Measurements from ENCODE around the gene CCDC28A. TPM values are rescaled to one million over a fixed set of nuclear protein-coding genes. Genes with fewer than 3 reads are reported as not detected.
A peak's percentile ranks its signal among the peaks of the same experiment; 100 is the strongest.

The CCDC28A gene
- total RNA-seq (10 to 100 TPM; 15.1 to 30.8 TPM), polyA plus RNA-seq (10 to 100 TPM; 21.4 to 27.6 TPM)
- long read RNA-seq, donor 1, transcript CCDC28A-202 (6 exons, 1,505 nt), result major isoform, 5 of 10 reads
- long read RNA-seq, donor 1, partial matches to known transcripts, result 0 of 10 reads
- long read RNA-seq, donor 1, other reads (novel, unspliced or antisense), result 5 of 10 reads
- long read RNA-seq, donor 2, partial matches to known transcripts, result 0 of 1 reads
- long read RNA-seq, donor 2, other reads (novel, unspliced or antisense), result 0 of 1 reads
- long read RNA-seq, donor 3, partial matches to known transcripts, result 0 of 2 reads
- long read RNA-seq, donor 3, other reads (novel, unspliced or antisense), result 0 of 2 reads
- long read RNA-seq, donor 4, partial matches to known transcripts, result 8 of 8 reads
- long read RNA-seq, donor 4, other reads (novel, unspliced or antisense), result 0 of 8 reads
- long read RNA-seq, donor 5, transcript CCDC28A-202 (6 exons, 1,505 nt), result major isoform, 5 of 5 reads
- long read RNA-seq, donor 5, partial matches to known transcripts, result 0 of 5 reads
- long read RNA-seq, donor 5, other reads (novel, unspliced or antisense), result 0 of 5 reads

- H3K27ac ChIP-seq (ENCODE audit: low read depth in 1 of 2, low read length in 1 of 2), result peak within 1 kb of the TSS; percentile 99 to 100
- DNase-seq, result peak; percentile 96 to 99 (median 99)
- H3K4me1 ChIP-seq (ENCODE audit: control insufficient read depth in 5 of 5, insufficient read depth in 5 of 5, low read length in 5 of 5), result peaks cover 1 to 17% (median 8%) of the 10 kb centered on the region in 5 donors
- H3K4me3 ChIP-seq, result peak within 1 kb of the TSS; percentile 79
- peak within 1 kb of the TSS; percentile 70 to 97 for H3K9ac ChIP-seq (ENCODE audit: insufficient read depth in 1 of 2, low read length in 2 of 2)
- H3K36me3 ChIP-seq (ENCODE audit: control insufficient read depth in 4 of 4, insufficient read depth in 4 of 4, low read length in 4 of 4), result peaks cover 0 to 10% (median under 1%) of the 10 kb centered on the region in 4 donors
- no peaks in the 10 kb centered on the region for H3K27me3 ChIP-seq (ENCODE audit: control insufficient read depth in 3 of 3, insufficient read depth in 3 of 3, low read length in 2 of 3)
- TF ChIP-seq CTCF (IDR thresholded peaks at IDR 0.05; ENCODE audit: control extremely low read depth, extremely low read depth), result no peak
- no peaks in the 10 kb centered on the region for H3K9me3 ChIP-seq (ENCODE audit: control insufficient read depth in 4 of 4, insufficient read depth in 3 of 4, low read length in 3 of 4)
- ATAC-seq (ENCODE audit: insufficient read depth, low FRiP score), result peak; percentile 98
- WGBS, 2 donors, result 0% methylated on average over 47 of the region's 47 CpGs
Measured at GRCh38 chr6:138773177-138774091, at the start of gene CCDC28A. Gene CCDC28A (plus strand): TSS chr6:138773769. CDS start chr6:138776121, 2,352 bp downstream.

DNA sequence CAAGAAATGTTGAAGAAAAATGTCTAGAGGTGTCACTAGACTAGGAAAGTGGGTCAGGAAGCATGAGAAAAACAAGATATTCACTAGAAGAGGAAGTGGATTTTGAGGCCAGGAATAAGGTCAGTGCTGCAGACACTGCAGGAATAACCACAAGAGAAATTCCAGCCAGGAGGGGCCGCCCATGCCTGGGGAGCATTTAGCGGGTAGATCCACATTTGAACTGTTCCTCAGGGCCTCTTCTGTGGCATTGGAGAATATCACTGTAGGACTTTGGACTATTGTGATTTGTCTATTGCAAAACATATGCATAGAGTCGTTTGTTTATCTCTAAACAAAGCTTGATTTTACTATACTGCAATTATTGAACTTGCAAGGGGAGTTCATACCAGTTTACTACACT, 49.6 kb upstream of the CCDC28A start:
- Histone ChIP-seq H3K4me1 (ENCODE audit: control insufficient read depth in 5 of 5, insufficient read depth in 5 of 5, low read length in 5 of 5) (peaks cover 5 to 14% (median 7%) of the 10 kb centered on the region in 5 donors), H3K27me3 (ENCODE audit: control insufficient read depth in 3 of 3, insufficient read depth in 3 of 3, low read length in 2 of 3) (no peaks in the 10 kb centered on the region), H3K27ac (ENCODE audit: low read depth in 1 of 2, low read length in 1 of 2) (no peak overlapping the region), H3K36me3 (ENCODE audit: control insufficient read depth in 4 of 4, insufficient read depth in 4 of 4, low read length in 4 of 4) (no peaks in the 10 kb centered on the region), H3K9me3 (ENCODE audit: control insufficient read depth in 4 of 4, insufficient read depth in 3 of 4, low read length in 3 of 4) (no peaks in the 10 kb centered on the region), H3K9ac (ENCODE audit: insufficient read depth in 1 of 2, low read length in 2 of 2) (no peak overlapping the region), H3K4me3 (no peak overlapping the region)
- 15 to 41% methylated on average over 3 of the region's 3 CpGs for WGBS, 2 donors
- ATAC-seq (ENCODE audit: insufficient read depth, low FRiP score), result no peak
- TF ChIP-seq CTCF (IDR thresholded peaks at IDR 0.05; ENCODE audit: control extremely low read depth, extremely low read depth), result no peak
- peak in 2 of 3 donors; percentile 25 to 47 for DNase-seq

DNA sequence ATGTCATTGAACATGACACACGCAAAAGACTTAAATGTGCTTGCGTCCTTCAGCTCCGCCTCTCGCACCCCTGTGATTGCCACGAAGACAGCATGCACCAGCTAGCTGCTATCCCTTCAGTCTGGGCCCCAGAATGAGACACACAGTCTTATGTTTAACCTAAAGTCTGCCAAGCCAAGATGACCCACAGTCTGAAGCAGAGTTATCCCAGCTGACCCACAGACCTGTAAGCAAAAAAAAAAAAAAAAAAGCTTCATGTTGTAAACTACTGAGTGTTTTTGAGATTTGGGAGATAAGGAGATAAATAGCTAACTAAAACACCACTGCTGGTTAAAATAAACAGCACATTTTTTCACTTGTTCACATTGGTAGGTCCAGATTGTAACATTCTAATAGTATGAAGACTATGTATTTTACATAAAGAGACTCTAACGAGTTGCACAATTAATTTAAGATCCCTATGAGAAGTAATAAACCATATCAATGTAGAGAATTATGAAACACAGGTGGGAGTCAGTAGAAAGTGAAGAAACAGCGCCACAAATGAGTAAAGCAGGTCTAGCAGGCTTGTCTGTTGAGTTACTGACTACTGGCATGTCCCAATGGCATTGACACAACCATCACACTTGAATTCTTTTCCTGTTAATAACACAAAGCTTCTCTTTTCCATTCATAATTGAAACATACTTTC, 47.4 kb upstream of the CCDC28A start:
- WGBS, 2 donors, result 90 to 92% methylated on average over 7 of the region's 7 CpGs
- TF ChIP-seq CTCF (IDR thresholded peaks at IDR 0.05; ENCODE audit: control extremely low read depth, extremely low read depth), result no peak
- no peak for ATAC-seq (ENCODE audit: insufficient read depth, low FRiP score)
- Histone ChIP-seq H3K36me3 (ENCODE audit: control insufficient read depth in 4 of 4, insufficient read depth in 4 of 4, low read length in 4 of 4) (no peaks in the 10 kb centered on the region), H3K4me3 (no peak overlapping the region), H3K27ac (ENCODE audit: low read depth in 1 of 2, low read length in 1 of 2) (no peak overlapping the region), H3K9ac (ENCODE audit: insufficient read depth in 1 of 2, low read length in 2 of 2) (no peak overlapping the region), H3K4me1 (ENCODE audit: control insufficient read depth in 5 of 5, insufficient read depth in 5 of 5, low read length in 5 of 5) (peaks cover 5 to 7% (median 7%) of the 10 kb centered on the region in 5 donors), H3K27me3 (ENCODE audit: control insufficient read depth in 3 of 3, insufficient read depth in 3 of 3, low read length in 2 of 3) (no peaks in the 10 kb centered on the region), H3K9me3 (ENCODE audit: control insufficient read depth in 4 of 4, insufficient read depth in 3 of 4, low read length in 3 of 4) (no peaks in the 10 kb centered on the region)
- no peak for DNase-seq
